Activated naive CD4-positive, alpha-beta T cell treated with anti-CD3 and anti-CD28 coated beads for 36 hours (primary cell): ENCODE data around the gene DDR2. TPM values are rescaled to one million over a fixed set of nuclear protein-coding genes. Genes with fewer than 3 reads are reported as not detected.

ENCODE experiments used
- CTCF ChIA-PET: fragments of 350-600 bp; sonication (Branson Sonifier 250); formaldehyde crosslinking; loops from one replicate; lab custom pipeline; 2021; ENCODE audit warnings: antibody characterized with exemption; lab: Charles Lee
- DNase-seq: peaks from one replicate; pipeline ENCODE4 v3.0.0-alpha.2; 2020
- H3K27ac Mint-ChIP-seq: one replicate; pipeline ENCODE4 v1.8.0; 2021; ENCODE audit warnings: mild to moderate bottlenecking, mixed read lengths
- H3K27me3 Mint-ChIP-seq: one replicate; pipeline ENCODE4 v1.8.0; 2021; ENCODE audit warnings: low read depth, mixed read lengths
- H3K36me3 Mint-ChIP-seq: one replicate; pipeline ENCODE4 v1.8.0; 2021; ENCODE audit warnings: low read depth, mixed read lengths
- H3K4me1 Mint-ChIP-seq: one replicate; pipeline ENCODE4 v1.8.0; 2021; ENCODE audit warnings: low read depth, mixed read lengths
- H3K4me3 Mint-ChIP-seq: one replicate; pipeline ENCODE4 v1.8.0; 2021; ENCODE audit warnings: mild to moderate bottlenecking, moderate library complexity, mixed read lengths
- H3K9me3 Mint-ChIP-seq: one replicate; pipeline ENCODE4 v1.8.0; 2021; ENCODE audit warnings: mixed read lengths
- intact Hi-C: fragments of 100-400 bp; cut with micrococcal nuclease; formaldehyde crosslinking; loops from one replicate; pipeline ENCODE4 v1.15.1; 2023
- total RNA-seq, 2 experiments: library from RNA; stranded (reverse); gene quantifications; one replicate each; pipeline ENCODE4 v1.2.3, GENCODE V29; 2021

Gene DDR2
- total RNA-seq, 2 experiments from 2014 or later: 0.26 to 0.40 TPM

- CTCF ChIA-PET: interaction anchor here (0.6 to 2.1 kb wide), 4 partner anchors 15 to 49 kb away, joined by 3 to 8 read pairs (median 4); no protein-coding TSS in a partner anchor
- Mint-ChIP-seq H3K4me1 (no peaks in the 10 kb centered on the region), H3K27ac (no peak overlapping the region), H3K27me3 (no peaks in the 10 kb centered on the region), H3K9me3 (peaks cover 13% of the 10 kb centered on the region), H3K36me3 (peaks cover 16% of the 10 kb centered on the region), H3K4me3 (no peak overlapping the region)
- intact Hi-C loops: loop anchor here (5.0 to 10.0 kb wide), 2 partner anchors 189 to 562 kb away; no protein-coding TSS in a partner anchor
- DNase-seq: no peak
These were observed 19.5 kb upstream of the DDR2 start for GRCh38 chr1:162612606-162613400.

GRCh38 chr1:162616848-162617247 is 15.4 kb upstream of the DDR2 start:
- Mint-ChIP-seq H3K4me3 (no peak overlapping the region), H3K36me3 (peaks cover 16% of the 10 kb centered on the region), H3K27me3 (no peaks in the 10 kb centered on the region), H3K27ac (no peak overlapping the region), H3K9me3 (peaks cover 15% of the 10 kb centered on the region), H3K4me1 (no peaks in the 10 kb centered on the region)
- intact Hi-C loops: loop anchor here (10.0 kb wide), 1 partner anchor 558 kb away; no protein-coding TSS in a partner anchor
- CTCF ChIA-PET: interaction anchor here (0.5 kb wide), 1 partner anchor 593 kb away, joined by 4 read pairs; no protein-coding TSS in a partner anchor
- no peak for DNase-seq

GRCh38 chr1:162617513-162617912 is 14.8 kb upstream of the DDR2 start:
- no peak for DNase-seq
- Mint-ChIP-seq H3K4me3 (no peak overlapping the region), H3K36me3 (peaks cover 16% of the 10 kb centered on the region), H3K27ac (no peak overlapping the region), H3K9me3 (peaks cover 15% of the 10 kb centered on the region), H3K4me1 (no peaks in the 10 kb centered on the region), H3K27me3 (no peaks in the 10 kb centered on the region)
- CTCF ChIA-PET: interaction anchor here (0.5 kb wide), 1 partner anchor 593 kb away, joined by 4 read pairs; no protein-coding TSS in a partner anchor
- intact Hi-C loops: loop anchor here (10.0 kb wide), 1 partner anchor 557 kb away; no protein-coding TSS in a partner anchor

- no peaks in the 10 kb centered on the region for H3K27me3 Mint-ChIP-seq
- no peak overlapping the region for H3K4me3 Mint-ChIP-seq
- no peak for DNase-seq
- no peaks in the 10 kb centered on the region for H3K4me1 Mint-ChIP-seq
- H3K27ac Mint-ChIP-seq: no peak overlapping the region
- H3K36me3 Mint-ChIP-seq: peaks cover 16% of the 10 kb centered on the region
- CTCF ChIA-PET: no interaction called here
- intact Hi-C loops: loop anchor here (10.0 kb wide), 1 partner anchor 556 kb away; no protein-coding TSS in a partner anchor
- peaks cover 15% of the 10 kb centered on the region for H3K9me3 Mint-ChIP-seq
These were observed 13.2 kb upstream of the DDR2 start for GRCh38 chr1:162619076-162619475.

GRCh38 chr1:162621256-162621655 is 11.0 kb upstream of the DDR2 start:
- Mint-ChIP-seq H3K27me3 (no peaks in the 10 kb centered on the region), H3K27ac (no peak overlapping the region), H3K9me3 (peaks cover 11% of the 10 kb centered on the region), H3K36me3 (peaks cover 11% of the 10 kb centered on the region), H3K4me3 (no peak overlapping the region), H3K4me1 (no peaks in the 10 kb centered on the region)
- intact Hi-C loops: no loop called here
- CTCF ChIA-PET: no interaction called here
- DNase-seq: no peak

GRCh38 chr1:162625679-162626078 is 6.6 kb upstream of the DDR2 start:
- no peak for DNase-seq

GRCh38 chr1:162626094-162626493 is 6.2 kb upstream of the DDR2 start:
- CTCF ChIA-PET: no interaction called here
- DNase-seq: no peak
- Mint-ChIP-seq H3K27me3 (peaks cover 3% of the 10 kb centered on the region), H3K4me3 (no peak overlapping the region), H3K36me3 (no peaks in the 10 kb centered on the region), H3K9me3 (no peaks in the 10 kb centered on the region), H3K4me1 (no peaks in the 10 kb centered on the region), H3K27ac (no peak overlapping the region)
- intact Hi-C loops: loop anchor here (5.0 kb wide), 1 partner anchor 129 kb away; the partner anchor contains the start of gene UHMK1

More at GRCh38 chr1:162625679-162626078, 6.6 kb upstream of the DDR2 start:
- CTCF ChIA-PET: no interaction called here
- no peak overlapping the region for H3K27ac Mint-ChIP-seq
- intact Hi-C loops: loop anchor here (5.0 kb wide), 1 partner anchor 128 kb away; the partner anchor contains the start of gene UHMK1
- no peaks in the 10 kb centered on the region for H3K4me1 Mint-ChIP-seq
- peaks cover 3% of the 10 kb centered on the region for H3K27me3 Mint-ChIP-seq
- no peak overlapping the region for H3K4me3 Mint-ChIP-seq
- no peaks in the 10 kb centered on the region for H3K9me3 Mint-ChIP-seq
- no peaks in the 10 kb centered on the region for H3K36me3 Mint-ChIP-seq

- H3K36me3 Mint-ChIP-seq: no peaks in the 10 kb centered on the region
- H3K4me3 Mint-ChIP-seq: no peak overlapping the region
- H3K4me1 Mint-ChIP-seq: no peaks in the 10 kb centered on the region
- CTCF ChIA-PET: no interaction called here
- intact Hi-C loops: loop anchor here (1.0 to 5.0 kb wide), 2 partner anchors 129 to 570 kb away; partner anchors contain the start of gene UHMK1
- DNase-seq: no peak
- no peaks in the 10 kb centered on the region for H3K9me3 Mint-ChIP-seq
- H3K27me3 Mint-ChIP-seq: peaks cover 3% of the 10 kb centered on the region
- no peak overlapping the region for H3K27ac Mint-ChIP-seq
These were observed 5.5 kb upstream of the DDR2 start for GRCh38 chr1:162626761-162627160.

GRCh38 chr1:162627662-162628296 is 4.5 kb upstream of the DDR2 start:
- CTCF ChIA-PET: interaction anchor here (0.9 kb wide), 1 partner anchor 15 kb away, joined by 3 read pairs; no protein-coding TSS in a partner anchor
- intact Hi-C loops: loop anchor here (1.0 to 5.0 kb wide), 2 partner anchors 130 to 571 kb away; partner anchors contain the start of gene UHMK1
- no peak for DNase-seq
- Mint-ChIP-seq H3K9me3 (no peaks in the 10 kb centered on the region), H3K4me1 (no peaks in the 10 kb centered on the region), H3K27ac (no peak overlapping the region), H3K27me3 (peaks cover 3% of the 10 kb centered on the region), H3K36me3 (no peaks in the 10 kb centered on the region), H3K4me3 (no peak overlapping the region)

- no peak for DNase-seq
- no peak overlapping the region for H3K4me3 Mint-ChIP-seq
- CTCF ChIA-PET: interaction anchor here (0.6 kb wide), 1 partner anchor 162 kb away, joined by 3 read pairs; no protein-coding TSS in a partner anchor
- peaks cover 3% of the 10 kb centered on the region for H3K27me3 Mint-ChIP-seq
- no peaks in the 10 kb centered on the region for H3K9me3 Mint-ChIP-seq
- intact Hi-C loops: loop anchor here (5.0 kb wide), 1 partner anchor 132 kb away; the partner anchor contains the start of gene UHMK1
- no peaks in the 10 kb centered on the region for H3K36me3 Mint-ChIP-seq
- H3K4me1 Mint-ChIP-seq: no peaks in the 10 kb centered on the region
- no peak overlapping the region for H3K27ac Mint-ChIP-seq
These were observed 3.1 kb upstream of the DDR2 start for GRCh38 chr1:162629077-162629627.

- Mint-ChIP-seq H3K4me3 (no peak overlapping the region), H3K27ac (no peak overlapping the region), H3K4me1 (no peaks in the 10 kb centered on the region), H3K36me3 (no peaks in the 10 kb centered on the region), H3K27me3 (peaks cover 3% of the 10 kb centered on the region), H3K9me3 (no peaks in the 10 kb centered on the region)
- DNase-seq: no peak
- CTCF ChIA-PET: interaction anchor here (0.6 kb wide), 1 partner anchor 162 kb away, joined by 3 read pairs; no protein-coding TSS in a partner anchor
- intact Hi-C loops: loop anchor here (5.0 kb wide), 1 partner anchor 132 kb away; the partner anchor contains the start of gene UHMK1
These were observed 2.6 kb upstream of the DDR2 start for GRCh38 chr1:162629651-162630050.
